Frontal cortex (tissue), 4 donors: ENCODE data around the gene LRRC56. TPM values are rescaled to one million over a fixed set of nuclear protein-coding genes. Genes with fewer than 3 reads are reported as not detected.

Experiments used
- DNase-seq, 2 donors: peaks; one replicate each; pipeline ENCODE4 v3.0.0; 2012; ENCODE audit warnings: low spot score in 2 of 2
- FAIRE-seq: peaks from 2 replicates; lab custom pipeline; 2012; peaks lifted over from hg19 to GRCh38; lab: Jason Lieb, UNC
- total RNA-seq: library from RNA; depleted of rRNA; stranded (reverse); fragments of >200 nt; gene quantifications from one replicate; pipeline ENCODE4 v1.2.3, GENCODE V29; 2014
- donor health status: control.
- donor health status: control.
- donor health status: control.

Gene LRRC56, protein sequence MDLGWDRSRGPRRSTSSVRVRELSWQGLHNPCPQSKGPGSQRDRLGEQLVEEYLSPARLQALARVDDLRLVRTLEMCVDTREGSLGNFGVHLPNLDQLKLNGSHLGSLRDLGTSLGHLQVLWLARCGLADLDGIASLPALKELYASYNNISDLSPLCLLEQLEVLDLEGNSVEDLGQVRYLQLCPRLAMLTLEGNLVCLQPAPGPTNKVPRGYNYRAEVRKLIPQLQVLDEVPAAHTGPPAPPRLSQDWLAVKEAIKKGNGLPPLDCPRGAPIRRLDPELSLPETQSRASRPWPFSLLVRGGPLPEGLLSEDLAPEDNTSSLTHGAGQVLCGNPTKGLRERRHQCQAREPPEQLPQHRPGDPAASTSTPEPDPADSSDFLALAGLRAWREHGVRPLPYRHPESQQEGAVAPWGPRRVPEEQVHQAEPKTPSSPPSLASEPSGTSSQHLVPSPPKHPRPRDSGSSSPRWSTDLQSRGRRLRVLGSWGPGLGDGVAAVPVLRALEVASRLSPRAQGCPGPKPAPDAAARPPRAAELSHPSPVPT
- total RNA-seq = 1.2 TPM

DNA sequence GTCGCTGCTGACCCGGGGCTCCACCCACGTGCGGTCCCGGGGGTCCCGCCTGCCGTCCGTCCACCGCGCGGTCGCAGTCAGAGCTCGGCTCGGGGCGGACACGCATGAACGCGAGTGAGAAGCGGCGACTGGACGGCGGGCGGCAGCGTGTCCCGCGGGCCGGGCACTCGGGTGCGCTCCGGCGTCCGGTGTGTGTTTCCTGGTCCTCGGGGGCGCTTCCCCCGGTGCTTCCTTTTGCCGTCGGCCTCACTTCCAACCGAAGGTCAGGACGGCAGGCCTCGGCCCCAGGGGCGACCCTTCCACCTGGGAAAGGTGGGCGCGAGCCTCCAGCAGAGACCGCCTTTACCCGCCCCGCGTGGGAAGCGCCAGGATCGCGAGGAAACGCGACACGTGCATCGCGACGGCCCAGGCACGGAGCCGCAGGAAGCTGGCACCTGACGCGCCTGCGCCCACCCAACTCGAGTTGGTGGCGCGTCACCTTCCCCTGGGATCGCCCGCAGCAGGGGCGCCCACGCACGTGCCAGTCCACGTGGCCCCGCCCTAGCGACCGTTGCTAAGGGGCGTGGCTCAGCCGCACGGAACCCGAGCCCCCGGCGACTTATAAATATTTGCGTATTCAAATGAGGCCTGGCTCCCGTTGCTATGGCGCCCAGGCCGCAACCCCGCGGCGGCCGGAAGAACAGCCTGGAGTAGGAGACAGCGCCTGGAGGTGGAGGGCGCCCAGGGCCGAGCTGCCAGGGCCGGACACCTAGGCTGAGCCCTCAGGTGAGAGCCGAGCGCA lies at the start of gene LRRC56:
Gene LRRC56, plus strand, starts transcription at position 687 of the 781 bp plus-strand sequence. CDS start 3,158 bp downstream, outside the sequence.
- DNase-seq = peak; percentile 80 to 92
- FAIRE-seq = no peak

DNA sequence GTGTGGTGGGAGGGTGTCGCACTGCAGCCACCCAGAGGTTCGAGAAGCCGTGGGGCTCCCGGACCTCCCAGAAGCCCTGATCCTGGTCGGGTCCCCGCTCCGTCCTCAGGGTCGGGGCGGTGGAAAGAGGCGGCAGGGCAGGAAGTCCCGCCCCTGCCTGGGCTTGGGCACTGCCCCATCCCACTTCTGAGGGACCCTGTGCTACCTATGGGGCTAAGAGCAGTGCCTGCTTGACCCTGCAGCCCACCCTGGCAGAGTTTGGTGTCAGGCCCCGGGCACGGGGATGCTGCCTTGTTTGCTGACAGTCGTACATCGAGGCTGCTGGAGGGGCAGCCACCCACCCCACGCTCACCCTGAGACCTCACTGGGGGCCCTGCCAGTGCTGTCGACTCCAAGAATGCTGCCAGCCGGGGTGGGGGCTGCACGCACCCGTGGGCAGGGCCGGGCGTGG lies 49.7 kb upstream of the LRRC56 start:
- FAIRE-seq (no peak), DNase-seq (no peak)

DNA sequence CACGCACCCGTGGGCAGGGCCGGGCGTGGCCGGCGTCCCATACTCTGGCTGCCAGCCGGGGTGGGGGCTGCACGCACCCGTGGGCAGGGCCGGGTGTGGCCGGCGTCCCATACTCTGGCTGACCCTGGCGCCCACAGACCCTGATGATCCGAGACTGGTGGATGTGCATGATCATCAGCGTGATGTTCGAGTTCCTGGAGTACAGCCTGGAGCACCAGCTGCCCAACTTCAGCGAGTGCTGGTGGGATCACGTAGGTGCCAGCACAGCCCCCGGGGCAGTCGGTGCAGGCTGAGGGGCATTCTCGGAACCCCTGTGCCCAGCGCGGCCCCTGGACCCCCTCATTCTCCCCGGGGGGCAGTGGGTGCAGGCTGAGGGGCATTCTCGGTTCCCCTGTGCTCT lies 49.3 kb upstream of the LRRC56 start:
- no peak for DNase-seq
- no peak for FAIRE-seq

DNA sequence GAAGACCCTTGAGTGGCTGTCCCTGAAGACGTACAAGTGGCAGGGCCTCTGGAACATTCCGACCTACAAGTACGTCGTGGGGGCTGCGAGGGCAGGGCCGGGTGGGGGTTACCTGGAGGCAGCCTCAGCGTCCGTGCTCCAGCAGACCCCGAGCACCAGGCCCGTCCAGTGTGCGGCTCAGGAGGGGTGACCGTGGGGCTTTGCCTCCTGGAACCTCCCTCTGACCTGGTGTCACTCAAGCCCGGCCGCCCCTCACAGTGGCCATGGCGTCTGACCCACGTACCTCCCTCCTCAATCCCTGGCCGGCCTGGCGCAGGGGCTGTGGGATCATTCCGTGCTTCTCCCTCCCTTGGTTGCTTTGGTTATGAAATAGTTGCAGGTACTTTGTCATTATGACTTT lies 48.7 kb upstream of the LRRC56 start:
- FAIRE-seq (no peak), DNase-seq (no peak)

DNA sequence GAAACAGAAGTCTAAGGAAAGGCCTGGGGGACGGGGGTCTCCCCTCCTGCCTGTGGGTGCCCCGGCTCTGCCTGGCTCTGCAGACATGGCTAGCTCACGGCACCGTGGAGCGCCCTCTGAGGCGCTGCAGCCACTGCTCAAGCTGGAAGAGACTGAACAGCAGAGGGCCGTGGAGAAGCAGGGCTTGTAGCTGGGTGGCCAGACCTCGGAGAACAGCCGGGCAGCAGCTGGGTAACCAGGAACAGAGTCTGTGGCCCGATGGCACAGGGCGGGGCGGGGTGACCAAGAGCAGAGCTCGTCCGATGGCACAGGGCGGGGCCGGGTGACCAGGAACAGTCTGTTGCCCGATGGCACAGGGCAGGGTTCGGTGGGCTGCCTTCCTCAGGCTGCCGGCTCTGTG lies 48.3 kb upstream of the LRRC56 start:
- DNase-seq = peak in 1 of 2 donors; percentile 71
- no peak for FAIRE-seq

DNA sequence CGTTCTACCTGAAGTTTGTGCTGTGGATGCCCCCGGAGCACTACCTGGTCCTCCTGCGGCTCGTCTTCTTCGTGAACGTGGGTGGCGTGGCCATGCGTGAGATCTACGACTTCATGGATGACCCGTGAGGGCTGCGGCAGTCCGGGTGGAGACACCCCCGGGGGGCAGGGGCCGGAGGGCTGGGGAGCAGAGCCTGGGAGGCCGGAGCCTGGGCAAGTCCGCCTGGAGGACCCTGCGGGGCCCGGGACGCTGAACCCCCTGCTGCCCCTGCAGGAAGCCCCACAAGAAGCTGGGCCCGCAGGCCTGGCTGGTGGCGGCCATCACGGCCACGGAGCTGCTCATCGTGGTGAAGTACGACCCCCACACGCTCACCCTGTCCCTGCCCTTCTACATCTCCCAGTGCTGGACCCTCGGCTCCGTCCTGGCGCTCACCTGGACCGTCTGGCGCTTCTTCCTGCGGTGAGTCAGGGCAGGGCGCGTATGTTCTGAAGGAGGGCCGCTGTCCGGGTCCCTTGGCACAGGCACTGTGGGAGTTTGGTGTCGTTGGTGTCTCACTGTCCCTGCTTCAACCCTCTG lies 47.6 kb upstream of the LRRC56 start:
- FAIRE-seq (no peak), DNase-seq (no peak)

DNA sequence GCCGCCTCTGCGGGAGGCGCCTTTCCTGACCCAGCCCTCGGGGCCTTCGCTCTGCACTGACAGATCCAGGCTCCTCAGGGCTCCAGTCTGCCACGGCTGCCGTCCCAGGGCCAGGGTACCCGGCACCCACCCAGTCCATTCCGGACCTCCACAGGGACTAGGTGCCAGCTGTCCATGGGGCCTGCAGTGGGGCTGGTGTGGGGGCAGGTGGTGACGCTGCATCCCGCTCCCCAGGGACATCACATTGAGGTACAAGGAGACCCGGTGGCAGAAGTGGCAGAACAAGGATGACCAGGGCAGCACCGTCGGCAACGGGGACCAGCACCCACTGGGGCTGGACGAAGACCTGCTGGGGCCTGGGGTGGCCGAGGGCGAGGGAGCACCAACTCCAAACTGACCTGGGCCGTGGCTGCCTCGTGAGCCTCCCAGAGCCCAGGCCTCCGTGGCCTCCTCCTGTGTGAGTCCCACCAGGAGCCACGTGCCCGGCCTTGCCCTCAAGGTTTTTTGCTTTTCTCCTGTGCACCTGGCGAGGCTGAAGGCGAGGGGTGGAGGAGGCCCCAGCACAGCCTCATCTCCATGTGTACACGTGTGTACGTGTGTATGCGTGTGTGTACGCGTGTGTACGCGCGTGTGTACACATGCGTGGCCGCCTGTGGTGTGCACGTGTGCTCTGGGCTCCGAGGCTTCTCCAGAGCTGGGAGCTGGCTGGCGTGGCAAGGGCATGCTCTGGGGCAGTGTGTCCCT lies 47.0 kb upstream of the LRRC56 start:
- FAIRE-seq (no peak), DNase-seq (no peak)

DNA sequence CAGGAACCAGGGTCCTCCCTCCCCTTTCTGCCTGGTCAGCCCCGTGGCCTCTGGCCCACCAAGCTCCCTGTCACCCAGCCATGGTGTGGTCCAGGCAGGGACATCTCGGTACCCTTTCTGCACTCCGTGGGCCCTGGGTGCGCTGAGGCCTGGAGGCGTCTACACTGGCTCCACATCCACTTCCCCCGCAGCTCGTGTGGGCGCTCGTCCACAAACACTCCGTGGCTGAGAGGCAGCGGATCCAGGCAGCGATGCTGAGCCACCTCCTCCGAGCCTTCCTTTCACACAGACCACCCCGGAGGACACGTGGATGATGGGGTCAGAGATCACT lies 46.4 kb upstream of the LRRC56 start:
- DNase-seq (peak in 1 of 2 donors; percentile 40), FAIRE-seq (no peak)

DNA sequence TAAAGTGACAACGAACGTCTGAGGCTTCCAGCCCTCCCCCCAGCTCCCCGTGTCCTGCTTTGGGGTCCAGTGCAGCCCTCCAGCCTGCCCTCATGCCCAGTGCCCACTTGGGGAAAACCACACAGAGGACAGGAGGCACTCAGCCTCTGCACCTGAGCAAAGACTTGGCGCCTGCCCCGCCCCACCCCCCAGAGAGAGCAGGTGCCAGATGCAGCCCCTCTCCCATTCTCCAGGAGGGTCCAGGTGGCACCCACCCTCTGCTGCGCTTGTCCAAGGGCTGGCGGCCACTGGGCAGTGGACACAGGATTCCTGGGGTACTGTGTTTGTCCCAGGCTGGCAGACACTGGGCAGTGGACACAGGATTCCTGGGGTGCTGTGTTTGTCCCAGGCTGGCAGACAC lies 46.0 kb upstream of the LRRC56 start:
- DNase-seq (no peak), FAIRE-seq (no peak)

DNA sequence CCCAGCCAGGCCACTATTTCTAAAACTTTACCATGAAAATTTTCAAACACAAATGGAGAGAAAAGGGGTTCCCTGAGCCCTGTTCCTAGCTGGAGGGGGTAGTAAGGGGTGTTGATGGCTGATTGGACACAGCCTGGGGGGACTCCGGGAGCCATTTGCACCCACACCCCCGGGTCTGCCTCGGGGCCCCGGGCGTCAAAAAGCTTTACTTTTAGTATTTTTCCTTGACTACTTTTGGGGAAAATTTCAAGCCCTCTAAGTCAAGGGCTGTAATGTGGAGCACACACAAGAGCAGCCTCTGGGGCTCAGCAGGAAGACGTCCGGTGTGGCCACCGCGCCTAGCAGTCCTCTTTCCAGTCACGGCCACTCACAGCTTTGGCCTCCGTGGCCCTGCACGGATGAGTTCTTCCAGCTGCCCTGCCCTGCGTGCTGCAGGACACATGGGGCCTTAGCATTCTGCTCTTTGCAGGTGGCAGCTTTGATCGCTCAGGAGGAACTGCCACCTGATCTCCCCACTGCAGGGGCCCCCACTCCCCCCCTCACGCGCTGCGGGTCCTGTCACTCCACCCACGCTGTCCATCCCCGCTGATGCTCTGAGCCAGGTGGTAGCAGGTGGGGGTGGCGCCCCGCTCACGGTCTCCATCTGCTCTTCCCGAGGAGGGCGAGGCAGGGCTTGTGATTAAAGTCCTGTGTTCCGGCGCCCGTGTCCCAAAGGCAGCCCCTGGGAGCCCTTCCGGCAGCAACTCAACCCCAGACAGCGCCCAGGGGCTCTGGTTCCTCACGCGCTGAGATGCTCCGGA lies 44.7 kb upstream of the LRRC56 start:
- no peak for FAIRE-seq
- no peak for DNase-seq

DNA sequence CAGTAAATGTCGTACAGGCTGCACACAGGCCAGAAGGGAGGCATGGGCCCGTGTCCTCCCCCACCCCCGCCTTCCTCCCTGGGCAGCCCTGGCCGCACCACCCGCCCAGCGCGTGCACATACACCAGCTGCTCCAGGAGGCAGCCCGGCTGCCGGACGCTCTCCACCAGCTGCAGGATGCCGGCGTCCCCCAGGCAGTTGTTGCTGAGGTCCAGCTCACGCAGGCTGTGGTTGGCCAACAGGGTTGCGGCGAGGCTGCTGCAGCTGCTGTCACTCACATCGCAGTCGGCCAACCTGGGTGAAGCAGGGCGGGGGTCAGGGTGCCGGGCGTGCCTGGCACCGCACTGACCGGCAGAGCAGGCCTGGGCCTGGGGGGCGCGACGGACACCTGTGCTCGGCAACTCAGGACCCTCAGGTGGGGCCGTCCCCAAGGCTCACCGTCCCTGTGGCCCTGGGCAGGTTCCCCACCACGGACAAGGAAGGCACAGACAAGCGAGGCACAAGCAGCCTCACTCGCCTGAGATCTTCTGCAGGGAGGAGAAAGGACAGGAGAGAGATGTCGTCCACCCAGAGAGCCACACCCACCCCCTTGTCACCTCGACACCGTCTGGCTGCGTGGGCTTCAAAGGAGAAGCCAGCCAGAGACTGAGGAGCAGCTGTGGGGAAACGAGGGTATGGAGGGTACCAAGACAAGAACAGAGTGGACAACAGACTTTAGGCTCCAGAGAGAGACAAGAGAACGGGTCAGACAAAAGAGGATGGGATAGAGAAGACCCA lies 42.4 kb upstream of the LRRC56 start:
- FAIRE-seq = no peak
- DNase-seq = peak; percentile 73 to 86

DNA sequence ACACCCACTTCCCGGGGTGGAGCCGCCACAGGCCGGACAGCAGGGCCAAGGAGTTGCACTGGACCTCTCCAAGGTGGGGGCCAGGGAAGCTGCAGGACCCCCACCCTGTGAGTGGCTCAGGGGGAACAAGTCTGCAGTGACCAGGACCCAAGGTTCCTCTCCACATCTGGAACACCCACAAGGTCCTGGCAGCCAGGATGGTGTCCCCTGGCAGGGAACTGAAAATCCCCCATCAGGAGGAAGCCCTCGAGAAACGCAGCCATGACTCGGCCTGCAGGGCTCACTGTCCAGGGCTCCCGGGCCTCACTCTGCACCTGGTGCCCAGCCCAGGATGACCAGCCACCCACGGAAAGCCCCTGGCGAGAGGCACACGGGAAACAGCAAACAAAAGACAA lies 41.8 kb upstream of the LRRC56 start:
- peak in 1 of 2 donors; percentile 19 for DNase-seq
- no peak for FAIRE-seq

DNA sequence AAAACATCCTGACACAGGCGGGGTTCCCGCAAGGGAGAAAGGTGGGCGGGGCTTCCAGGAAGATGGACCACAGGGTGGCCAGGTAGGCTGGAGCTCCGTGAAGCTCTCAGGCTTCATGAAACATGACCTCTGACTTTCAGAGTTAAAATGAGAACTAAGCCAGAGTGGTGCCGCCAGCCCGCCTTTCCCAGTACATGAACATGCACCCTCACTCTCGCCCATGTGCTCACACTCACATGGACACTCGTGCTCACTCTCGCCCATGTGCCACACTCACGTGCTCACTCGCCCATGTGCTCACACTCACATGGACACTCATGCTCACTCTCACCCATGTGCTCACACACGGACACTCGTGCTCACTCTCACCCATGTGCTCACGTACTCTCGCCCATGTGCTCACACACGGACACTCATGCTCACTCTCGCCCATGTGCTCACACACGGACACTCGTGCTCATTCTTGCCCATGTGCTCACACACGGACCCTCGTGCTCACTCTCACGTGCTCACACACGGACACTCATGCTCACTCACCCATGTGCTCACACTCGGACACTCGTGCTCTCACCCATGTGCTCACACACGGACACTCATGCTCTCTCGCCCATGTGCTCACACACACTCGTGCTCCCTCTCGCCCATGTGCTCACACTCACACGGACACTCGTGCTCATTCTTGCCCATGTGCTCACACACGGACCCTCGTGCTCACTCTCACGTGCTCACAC lies 40.3 kb upstream of the LRRC56 start:
- DNase-seq (no peak), FAIRE-seq (no peak)

DNA sequence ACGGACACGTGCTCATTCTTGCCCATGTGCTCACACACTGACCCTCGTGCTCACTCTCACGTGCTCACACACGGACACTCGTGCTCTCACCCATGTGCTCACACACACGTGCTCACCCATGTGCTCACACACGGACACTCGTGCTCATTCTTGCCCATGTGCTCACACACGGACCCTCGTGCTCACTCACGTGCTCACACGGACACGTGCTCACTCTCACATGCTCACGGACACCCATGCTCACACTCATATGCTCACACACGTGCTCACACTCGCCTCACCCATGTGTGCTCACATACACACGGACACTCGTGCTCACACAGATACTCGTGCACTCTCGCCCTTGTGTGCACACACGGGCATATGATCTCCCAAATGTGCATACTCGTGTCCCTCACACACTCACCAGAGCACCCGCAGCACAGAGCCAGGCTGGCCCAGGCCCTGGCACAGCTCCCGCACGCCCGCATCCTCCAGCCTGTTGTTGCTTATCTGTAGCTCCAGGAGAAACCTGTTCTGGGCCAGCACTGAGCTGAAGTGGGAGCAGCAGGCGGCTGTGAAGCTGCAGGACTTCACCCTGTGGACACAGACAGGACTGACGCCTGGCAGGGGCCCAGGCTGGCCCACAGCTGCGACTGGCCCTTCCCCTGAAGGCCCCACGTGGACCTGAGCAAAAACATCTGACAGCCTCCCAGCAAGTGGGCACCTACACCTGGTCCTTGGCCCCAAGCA lies 39.6 kb upstream of the LRRC56 start:
- FAIRE-seq (no peak), DNase-seq (no peak)

DNA sequence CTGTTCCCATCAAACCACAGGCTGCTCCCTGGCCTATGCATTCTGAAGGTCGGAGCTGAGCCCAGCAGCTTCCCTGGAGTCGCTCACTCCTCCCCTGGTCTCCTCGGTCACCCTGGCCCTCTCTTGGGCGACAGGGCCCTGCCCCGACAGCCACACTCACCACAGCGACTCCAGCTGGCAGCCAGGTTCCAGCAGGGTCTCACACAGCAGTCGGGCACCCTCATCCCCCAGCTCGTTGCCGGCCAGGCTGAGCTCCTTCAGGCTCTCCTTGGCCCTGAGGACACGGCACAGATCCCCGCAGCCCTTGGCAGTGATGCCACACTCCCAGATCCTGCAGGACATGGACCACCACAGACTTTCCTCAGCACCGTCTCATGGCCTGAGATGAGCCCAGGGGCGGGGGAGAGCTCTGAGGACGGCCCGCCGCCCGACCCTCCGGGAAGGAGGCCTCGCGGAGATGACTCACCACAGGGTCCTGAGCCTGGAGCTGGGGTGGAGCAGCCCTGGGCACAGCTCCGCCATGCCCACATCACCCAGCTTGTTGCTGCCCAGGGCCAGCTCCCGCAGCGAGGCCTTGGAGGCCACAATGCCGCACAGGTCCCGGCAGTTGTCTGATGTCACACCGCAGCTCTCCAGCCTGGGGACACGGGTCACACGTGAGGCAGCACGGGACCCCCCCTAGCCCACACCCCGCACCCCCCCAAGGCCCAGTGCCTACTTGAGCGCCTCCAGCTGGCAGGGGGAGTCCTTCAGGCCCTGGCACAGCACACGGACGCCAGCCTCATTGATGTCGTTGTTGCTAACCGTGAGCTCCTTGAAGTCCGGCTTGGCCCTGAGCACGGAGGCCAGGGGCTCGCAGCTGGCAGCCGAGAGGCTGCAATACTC lies 38.8 kb upstream of the LRRC56 start:
- DNase-seq (no peak), FAIRE-seq (no peak)
